NCI-H2171 (cell line): Measurements from ENCODE around the gene PTP4A1.
A peak's percentile ranks its signal among the peaks of the same experiment; 100 is the strongest.
"Not testable (repeated sequence)": the region's sequence is repeated elsewhere in the genome, so short reads cannot be mapped to it uniquely, and the experiment has no call there.

Experiments
- DNase-seq: peaks from one replicate; lab custom pipeline; 2025; lab: John Stamatoyannopoulos, UW

PTP4A1 gene

DNA sequence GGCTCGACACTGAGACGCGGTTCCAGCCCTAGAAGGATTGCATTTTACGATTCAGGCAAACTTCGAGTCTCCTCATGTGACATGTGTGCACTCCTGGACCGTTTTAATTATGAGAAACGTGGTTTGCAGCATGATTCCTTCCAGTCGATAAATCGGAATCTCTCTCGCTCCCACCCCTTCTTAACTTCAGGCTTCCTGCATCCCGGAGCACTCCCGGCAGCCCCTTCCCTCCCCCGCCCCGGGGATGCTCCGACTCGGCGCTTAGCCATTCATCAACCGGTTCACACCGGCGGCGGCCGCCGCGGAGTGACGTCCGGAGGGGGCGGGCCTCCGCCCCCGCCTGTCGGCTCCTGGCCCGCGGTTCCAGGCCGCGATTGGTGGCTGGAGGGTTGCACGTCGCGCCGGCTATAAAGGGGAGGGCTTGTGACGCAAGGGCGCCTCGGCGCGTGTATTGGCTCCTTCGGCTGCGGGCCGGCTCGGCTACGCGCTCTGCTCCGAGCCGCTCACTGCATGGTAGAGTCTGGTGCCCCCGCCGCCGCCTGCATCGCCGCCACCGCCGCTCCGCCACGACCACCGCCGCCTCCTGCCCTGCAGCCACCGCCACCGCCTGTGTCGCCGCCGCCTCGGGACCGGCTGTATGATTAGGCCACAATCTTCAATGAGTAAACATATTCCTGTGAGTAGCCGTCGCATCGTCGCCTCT lies at the start of gene PTP4A1, which contains the start of gene LOC128125822:
TSS of gene PTP4A1 (plus strand) at position 437 of the 703 bp plus-strand sequence. CDS start 4,401 bp downstream, outside the sequence.
TSS of gene LOC128125822 (plus strand) at position 437 of the 703 bp plus-strand sequence.
- peak; percentile 95 for DNase-seq

- not testable (repeated sequence) for DNase-seq
Observed at GRCh38 chr6:63522911-63523287, 49.4 kb upstream of the PTP4A1 start.

DNA sequence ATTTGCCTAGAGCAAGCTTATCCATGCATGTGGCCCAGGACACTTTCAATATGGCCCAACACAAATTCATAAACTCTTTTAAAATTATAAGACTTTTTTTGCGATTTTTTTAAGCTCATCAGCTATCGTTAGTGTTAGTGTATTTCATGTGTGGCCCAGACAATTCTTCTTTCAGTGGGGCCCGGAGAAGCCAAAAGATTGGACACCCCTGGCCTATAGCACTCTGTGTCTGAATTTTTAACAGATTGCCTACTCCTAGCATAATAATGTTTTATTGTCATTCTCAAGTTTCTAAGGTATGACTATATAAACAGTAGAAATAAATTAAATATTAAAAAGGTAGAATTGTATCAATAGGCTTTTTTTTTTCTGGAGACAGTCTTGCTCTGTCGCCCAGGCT lies 48.6 kb upstream of the PTP4A1 start:
- DNase-seq, result no peak

DNA sequence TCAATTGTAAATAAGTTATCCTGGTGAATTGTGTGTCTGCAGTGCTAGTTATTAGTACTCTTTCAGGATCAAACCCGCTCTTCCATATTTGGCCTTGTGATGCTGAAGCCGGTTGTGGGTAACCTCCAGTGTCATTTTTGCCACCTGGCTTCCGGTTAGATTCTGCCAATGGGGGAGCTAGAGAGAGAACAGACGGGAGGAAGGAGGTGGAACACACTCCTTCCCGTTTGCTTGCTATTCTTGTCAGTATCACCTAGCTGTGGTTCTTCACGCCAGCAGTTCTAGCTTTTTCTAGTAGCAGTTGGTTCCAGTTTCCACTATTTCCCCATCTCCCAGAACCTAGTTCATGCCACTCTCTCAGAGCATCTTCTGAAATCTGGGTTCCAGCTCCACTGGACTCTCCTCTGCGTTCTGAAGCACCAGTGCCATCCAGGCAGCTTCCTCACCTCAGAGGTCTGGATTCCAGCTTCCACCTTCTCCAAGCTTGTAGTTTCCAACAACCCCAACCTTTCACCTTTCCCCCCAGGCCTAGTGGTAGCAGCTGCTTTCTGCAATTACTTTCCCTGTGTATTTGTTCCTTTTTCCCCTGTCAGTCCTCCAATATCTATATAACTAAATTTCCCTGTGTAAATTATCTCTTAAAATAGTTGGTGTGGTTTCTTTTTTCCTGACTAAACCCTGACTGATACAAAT lies 46.9 kb upstream of the PTP4A1 start:
- DNase-seq, result no peak

DNA sequence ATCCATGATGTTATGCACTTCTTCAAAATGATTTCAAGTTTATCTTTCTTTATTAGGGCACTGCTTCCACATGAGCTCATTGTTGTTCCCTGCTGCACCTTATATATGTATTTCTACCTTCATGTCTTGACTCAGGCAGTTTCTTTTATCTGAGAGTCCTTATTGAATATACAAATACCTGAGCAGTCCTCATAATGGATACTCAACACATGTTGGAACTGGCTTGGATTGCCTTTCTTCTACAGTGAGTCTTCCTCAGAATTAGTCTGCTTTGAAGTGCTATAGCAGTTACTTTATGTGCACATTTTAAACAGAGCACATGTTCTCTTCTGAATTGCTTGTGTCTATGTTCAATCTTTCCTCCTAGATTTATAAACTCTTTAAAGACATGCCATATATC lies 45.3 kb upstream of the PTP4A1 start:
- DNase-seq, result no peak

- no peak for DNase-seq
Observed at GRCh38 chr6:63527658-63528514, 44.4 kb upstream of the PTP4A1 start.

GRCh38 chr6:63529498-63529897 lies 42.8 kb upstream of the PTP4A1 start:
- DNase-seq, result no peak

- DNase-seq, result no peak
Observed at GRCh38 chr6:63530182-63530581, 42.1 kb upstream of the PTP4A1 start.

DNA sequence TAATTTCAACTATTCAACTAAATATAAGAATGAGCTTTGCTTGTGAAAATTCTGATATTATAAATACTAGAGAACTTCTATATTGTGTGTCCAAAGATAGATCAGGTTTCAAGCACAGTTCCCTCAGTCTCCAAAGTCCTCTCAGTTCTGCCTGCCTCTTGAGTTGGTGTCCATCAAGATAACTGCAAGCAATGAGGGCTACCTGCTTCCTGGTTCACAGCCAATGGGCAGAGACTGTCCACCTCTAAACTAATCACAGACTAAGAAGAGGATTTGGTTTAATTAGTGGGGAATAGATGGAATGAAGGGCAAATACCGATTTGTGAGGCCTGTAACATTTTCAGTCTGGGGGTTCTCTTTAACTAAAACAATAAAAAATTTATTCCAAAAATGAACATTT lies 41.3 kb upstream of the PTP4A1 start:
- no peak for DNase-seq

GRCh38 chr6:63533026-63533425 lies 39.3 kb upstream of the PTP4A1 start:
- no peak for DNase-seq

- no peak for DNase-seq
Observed at GRCh38 chr6:63533952-63534351, 38.3 kb upstream of the PTP4A1 start.

GRCh38 chr6:63537201-63537958 lies 34.9 kb upstream of the PTP4A1 start:
- DNase-seq, result no peak

- no peak for DNase-seq
Observed at GRCh38 chr6:63537959-63538300, 34.4 kb upstream of the PTP4A1 start.

DNA sequence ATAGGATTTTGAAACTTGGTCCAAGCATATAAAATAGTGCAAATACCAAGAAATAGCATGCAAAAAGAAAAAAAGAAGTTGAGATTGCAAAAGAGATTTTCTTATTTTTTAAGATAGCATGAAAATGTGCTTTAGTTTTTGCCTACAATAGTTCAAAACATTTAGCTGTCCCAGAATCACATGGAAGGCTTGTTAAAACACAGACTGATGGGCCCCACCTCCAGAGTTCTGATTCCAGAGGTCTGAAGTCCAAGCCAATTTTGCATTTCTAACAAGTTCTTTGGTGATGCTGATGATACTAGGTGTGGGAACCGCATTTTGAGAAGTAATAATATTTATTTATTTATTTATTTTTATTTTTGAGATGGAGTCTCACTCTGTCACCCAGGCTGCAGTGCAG lies 33.7 kb upstream of the PTP4A1 start:
- DNase-seq, result no peak

DNA sequence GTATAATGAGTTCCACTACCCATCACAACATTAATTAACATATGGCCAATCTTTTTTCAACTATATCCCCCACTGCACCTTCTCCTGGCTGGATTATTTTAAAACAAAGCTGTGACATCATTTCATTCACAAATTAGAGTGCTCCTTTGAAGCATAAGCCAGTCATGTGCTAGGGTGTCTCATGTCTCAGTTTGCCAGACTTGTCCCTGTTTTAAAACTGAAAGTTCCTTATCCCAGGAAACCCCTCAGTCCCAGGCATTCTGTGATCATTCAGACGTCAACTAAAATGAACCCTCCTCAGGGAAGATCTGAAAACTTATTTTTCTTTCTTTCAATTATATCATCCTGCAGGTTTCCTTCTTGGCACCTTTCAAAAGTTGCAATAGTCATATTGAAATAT lies 29.3 kb upstream of the PTP4A1 start:
- no peak for DNase-seq

- DNase-seq, result no peak
Observed at GRCh38 chr6:63543982-63544381, 28.3 kb upstream of the PTP4A1 start.

DNA sequence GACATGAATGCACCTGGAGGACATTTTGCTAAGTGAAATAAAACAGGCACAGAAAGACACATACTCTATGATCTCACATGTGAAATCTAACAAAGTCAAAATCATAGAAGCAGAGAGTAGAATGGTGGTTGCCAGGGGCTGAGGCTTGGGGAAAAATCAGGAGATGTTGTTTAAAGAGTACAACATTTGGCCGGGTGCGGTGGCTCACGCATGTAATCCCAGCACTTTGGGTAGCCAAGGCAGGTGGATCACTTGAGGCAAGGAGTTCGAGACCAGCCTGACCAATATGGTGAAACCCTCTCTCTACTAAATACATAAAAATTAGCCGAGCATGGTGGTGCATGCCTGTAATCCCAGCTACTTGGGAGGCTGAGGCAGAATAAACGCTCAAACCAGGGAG lies 26.0 kb upstream of the PTP4A1 start:
- no peak for DNase-seq

GRCh38 chr6:63546697-63547096 lies 25.6 kb upstream of the PTP4A1 start:
- DNase-seq, result no peak

GRCh38 chr6:63549076-63549475 lies 23.2 kb upstream of the PTP4A1 start:
- no peak for DNase-seq

DNA sequence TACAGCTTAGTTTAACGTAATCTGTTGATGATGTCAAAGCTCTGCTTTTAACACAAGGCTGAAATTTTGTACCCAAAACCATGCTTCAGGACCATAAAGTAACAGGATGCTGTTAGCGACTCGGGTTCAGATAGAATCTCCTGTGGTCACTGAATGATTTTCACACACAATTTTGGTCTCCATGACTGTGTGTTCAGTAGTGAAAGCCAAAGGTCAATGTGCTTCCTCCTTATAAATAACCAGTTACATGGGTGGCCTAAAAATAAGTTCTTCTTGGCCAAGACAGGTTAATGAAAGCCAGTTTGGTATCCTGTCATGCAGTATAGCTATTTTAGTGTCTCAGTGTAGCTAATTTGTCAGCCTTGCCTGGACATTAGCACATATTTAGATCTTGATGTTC lies 19.1 kb upstream of the PTP4A1 start:
- no peak for DNase-seq

GRCh38 chr6:63553900-63554299 lies 18.4 kb upstream of the PTP4A1 start:
- no peak for DNase-seq

DNA sequence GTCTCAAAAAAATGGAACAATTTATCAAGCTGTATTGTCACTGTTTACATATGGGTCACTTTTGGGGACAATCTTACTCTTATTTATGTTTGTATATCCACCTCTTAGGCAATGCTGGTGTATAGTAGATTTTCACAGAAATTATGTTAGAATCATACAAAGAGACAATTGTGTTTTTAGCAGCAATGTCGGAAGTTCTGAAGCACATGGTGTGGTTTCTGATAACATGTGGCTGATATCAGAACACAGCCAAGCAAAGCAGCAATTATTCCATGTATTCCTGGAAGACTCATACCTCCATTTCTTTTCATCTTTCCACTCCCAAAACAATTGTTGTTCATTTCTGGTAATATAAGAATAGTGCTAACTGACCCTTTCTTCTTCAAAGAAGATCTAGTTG lies 17.5 kb upstream of the PTP4A1 start:
- DNase-seq, result no peak
